ENCODE results near the gene PGAP1.

- no peak for TF ChIP-seq CTCF (IDR thresholded peaks at IDR 0.05)
- TF ChIP-seq POLR2AphosphoS5 (IDR thresholded peaks at IDR 0.05) = no peak
Measured at GRCh38 chr2:196968516-196968915, 42.0 kb upstream of the PGAP1 start.

Data from breast epithelium (tissue), 3 donors.